GM21381 (cell line): ENCODE measurements around the gene S100Z.
"Not testable (repeated sequence)": the region's sequence is repeated elsewhere in the genome, so short reads cannot be mapped to it uniquely, and the experiment has no call there.

Experiments
- ATAC-seq: cut with Tn5 transposase; IDR thresholded peaks from one replicate; pipeline ENCODE4 v1.9.1; 2021; ENCODE audit warnings: mild to moderate bottlenecking, moderate library complexity; ENCODE audit not compliant: unreplicated experiment

S100Z gene

DNA sequence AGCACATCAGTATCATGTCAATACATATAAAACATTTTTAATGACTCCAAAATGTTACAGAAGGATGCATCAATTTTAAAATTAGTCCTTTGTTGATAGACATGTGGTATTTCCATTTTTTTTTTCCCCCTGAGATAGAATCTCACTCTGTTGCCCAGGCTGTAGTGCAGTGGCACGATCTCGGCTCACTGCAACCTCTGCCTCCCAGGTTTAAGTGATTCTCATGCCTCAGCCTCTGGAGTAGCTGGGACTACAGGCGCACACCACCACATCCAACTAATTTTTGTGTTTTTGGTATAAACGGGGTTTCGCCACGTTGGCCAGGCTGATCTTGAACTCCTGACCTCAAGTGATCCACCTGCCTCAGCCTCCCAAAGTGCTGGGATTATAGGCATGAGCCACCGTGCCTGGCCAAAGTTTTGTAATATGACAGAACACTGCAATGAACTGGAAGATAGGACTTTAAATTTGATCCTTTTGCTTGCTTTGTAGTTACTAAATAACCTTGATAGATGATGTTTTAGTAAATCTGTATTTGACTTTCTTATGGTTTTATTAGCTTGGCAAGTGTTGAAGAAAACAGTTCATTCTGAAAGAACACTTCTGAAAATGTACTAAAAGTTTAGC, 27.6 kb upstream of the S100Z start:
- ATAC-seq: not testable (repeated sequence)

DNA sequence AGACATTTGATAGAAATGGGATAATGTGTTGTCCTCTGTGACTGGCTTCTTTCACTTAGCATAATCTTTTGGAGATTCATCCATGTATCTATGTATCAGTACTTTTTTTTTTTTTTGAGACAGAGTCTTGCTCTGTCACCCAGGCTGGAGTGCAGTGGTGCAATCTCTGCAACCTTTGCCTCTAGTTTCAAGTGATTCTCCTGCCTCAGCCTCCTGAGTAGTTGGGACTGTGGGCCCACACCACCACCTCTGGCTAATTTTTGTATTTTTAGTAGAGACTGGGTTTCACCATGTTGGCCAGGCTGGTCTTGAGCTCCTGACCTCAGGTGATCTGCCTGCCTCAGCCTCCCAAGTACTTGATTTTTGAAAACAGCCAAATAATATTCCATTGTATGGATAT, 23.4 kb upstream of the S100Z start:
- not testable (repeated sequence) for ATAC-seq

- no peak for ATAC-seq
Observed at GRCh38 chr5:76831110-76831452, 18.7 kb upstream of the S100Z start.

DNA sequence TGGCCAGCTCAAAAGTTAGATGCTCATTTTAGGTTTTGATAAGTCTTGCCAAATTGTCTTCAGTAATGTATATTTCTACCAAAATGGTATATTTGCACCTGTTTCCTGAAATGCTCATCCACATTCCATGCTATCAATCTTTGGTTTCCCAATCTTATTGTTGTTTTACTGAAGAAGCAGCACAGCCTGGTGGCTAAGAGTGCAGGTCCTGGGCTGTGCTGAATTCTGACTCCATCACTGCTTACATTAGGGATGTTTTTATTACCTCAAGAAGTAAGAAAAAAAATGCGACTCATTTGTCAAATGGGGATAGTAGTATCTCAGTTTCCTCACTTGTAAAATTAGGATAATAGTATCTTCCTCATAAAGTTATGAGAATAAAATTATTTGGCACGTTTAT, 13.6 kb upstream of the S100Z start:
- ATAC-seq: no peak

GRCh38 chr5:76836585-76836984, 13.2 kb upstream of the S100Z start:
- ATAC-seq: no peak

DNA sequence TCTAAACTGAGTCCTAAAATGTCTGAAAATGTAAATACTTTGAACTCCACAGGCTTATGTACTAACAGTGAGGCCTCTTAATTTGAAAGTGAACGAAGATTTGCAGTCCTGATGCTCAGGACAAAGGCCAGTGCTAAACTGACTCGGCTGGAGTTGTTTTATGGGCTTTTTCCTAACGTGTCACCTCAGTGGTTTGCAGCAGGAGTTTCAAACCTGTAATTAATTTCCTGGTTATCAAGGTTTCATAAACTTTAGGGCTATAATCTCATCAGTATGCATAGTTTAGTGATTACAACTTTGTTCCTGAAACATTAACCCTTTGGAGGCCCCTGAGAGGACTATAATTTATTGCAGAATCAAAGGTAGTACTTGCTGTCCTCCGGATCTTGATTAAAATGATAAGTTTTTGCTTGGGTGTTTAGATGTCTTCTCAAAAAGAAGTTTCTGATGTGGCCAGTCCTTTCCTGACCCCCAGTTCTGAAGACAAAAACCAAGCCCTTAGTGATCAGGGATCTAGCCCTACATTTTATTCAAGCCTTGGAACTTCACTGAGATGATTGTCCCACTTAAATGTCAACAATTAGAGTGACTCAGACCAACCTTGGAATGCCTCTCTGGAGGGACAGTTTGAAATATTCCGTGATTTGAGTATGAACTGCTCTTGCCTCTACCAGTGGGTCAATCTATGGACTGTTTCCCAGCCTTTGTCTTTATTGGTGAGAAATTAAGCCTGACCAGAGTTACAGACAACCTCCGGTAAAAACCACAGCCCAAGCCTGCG, 11.1 kb upstream of the S100Z start:
- ATAC-seq: no peak

- ATAC-seq: no peak
Observed at GRCh38 chr5:76841361-76841760, 8.5 kb upstream of the S100Z start.

DNA sequence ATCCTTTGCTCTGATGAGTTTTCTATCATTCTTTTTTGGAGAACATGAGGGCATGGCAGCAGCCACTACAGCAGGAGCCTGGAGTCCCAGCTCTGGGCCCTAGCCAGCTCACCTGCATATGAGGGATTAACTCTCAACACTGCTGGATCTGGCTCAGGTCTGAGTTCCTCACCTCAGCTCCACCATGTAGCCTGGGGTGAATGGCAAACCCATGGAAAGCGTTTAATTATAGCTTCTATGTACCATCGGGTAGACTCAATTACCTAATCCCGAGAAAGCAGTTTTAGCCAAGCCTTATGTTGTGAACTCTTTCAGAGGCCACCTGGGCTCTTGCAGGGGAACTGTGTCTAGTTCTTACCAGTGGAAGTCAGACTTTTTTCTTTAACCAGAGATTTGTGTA, 3.9 kb upstream of the S100Z start:
- ATAC-seq: no peak

DNA sequence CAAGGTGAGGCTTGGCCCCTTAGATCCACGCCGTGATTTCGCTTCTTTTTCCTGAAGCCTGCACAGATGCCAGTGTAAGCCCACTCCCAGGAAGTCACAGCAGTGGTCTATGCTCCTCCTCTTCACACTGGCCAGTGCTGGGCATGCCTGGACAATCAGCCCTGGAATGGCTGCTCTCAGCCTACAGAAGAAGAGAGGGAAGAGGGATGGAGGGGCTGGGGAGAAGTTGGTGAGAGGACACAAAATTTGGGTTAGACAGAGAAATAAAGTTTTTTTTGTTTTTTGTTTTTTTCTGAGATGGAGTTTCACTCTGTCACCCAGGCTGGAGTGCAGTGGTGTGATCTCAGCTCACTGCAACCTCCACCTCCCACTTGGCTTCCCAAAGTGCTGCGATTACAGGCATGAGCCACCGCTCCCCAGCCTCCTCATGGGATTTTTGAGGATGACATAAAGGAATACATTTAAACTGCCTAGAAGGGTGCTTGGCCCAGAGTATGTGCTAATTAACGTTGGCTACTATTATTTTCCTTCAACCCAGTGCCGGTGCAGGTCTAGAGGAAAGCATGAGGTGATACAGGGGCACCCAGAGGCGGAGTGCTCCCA, 830 bp downstream of the S100Z start:
- no peak for ATAC-seq

DNA sequence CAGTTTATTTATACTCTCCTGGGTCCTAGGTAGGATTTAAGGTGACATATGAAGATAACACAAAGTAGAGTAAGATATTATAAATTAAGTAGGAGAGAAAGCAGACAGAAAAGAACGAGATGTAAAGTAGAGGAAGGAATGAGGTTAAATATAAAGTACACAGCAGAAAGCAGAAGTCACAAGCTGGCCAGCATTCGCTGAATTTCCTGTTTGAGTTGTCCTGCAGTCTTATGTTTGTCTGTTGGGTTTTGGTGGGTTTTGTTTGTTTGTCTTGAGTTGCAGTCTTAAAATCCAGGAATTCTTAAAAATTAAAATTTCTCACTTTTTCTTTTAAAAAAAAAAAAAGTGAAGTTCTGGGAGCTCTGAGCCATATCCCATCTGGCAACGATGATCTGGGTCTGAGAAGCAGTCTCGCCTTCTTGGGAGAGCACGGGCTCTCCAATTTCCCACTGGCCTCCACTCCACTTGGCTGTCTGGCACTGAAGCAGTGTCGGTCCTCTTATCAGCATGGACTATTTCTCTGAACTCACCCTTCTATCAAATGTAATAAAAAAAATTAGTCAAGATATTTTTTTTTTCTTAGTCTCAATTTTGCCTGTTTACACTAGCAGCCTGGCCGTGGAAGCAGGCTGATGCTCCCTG, 2.0 kb downstream of the S100Z start:
- no peak for ATAC-seq

DNA sequence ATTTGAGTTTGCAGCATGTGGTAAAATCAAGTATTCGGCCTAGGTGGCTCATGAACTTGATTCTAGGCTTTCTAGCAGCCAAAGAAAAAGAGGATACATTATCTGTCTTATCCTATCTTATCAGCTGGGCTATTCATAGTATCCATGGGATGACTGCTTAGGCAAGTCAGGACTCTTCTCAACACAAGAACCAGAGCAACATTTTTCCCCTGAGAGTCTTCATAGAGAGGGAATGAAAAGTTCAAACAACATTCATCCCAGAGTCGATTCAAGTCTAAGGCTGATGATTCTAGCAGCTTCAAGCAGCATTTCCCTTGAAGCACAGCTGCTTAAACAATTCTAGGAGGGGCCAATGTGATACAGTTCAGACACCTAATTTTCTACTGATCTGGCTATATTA, 3.0 kb downstream of the S100Z start:
- no peak for ATAC-seq

- ATAC-seq: not testable (repeated sequence)
Observed at GRCh38 chr5:76853741-76854140, 3.9 kb downstream of the S100Z start.

DNA sequence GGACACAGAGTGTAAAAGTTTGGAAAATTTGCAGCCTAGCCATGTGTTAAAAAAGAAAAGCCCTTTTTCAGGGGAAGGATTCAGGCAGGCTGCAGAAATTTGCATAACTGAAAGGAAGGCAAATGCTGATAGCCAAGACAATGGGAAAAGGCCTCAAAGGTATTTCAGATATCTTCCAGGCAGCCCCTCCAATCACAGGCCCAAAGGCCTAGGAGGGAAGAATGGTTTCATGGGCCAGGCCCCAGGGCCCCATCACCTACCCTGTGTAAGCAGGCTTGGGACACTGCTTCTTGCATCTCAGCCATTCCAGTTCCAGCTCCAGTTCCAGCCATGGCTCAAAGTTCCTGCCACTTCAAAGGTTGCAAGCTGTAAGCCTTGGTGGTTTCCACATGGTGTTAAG, 4.8 kb downstream of the S100Z start:
- ATAC-seq: no peak

DNA sequence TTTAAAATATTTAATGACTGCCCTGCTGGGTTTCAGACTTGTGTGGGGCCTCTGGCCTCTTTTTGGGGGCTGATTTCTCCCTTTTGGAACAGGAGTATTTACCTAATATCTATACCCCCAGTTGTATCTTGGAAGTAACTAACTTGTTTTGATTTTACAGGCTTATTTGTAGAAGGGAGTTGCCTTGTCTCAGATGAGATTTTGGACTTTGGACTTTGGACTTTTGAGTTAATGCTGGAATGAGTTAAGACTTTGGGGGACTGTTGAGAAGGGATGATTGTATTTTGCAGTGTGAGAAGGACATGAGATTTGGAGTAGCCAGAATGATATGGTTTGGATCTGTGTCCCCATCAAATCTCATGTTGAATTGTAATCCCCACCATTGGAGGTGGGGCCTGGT, 5.7 kb downstream of the S100Z start:
- not testable (repeated sequence) for ATAC-seq

DNA sequence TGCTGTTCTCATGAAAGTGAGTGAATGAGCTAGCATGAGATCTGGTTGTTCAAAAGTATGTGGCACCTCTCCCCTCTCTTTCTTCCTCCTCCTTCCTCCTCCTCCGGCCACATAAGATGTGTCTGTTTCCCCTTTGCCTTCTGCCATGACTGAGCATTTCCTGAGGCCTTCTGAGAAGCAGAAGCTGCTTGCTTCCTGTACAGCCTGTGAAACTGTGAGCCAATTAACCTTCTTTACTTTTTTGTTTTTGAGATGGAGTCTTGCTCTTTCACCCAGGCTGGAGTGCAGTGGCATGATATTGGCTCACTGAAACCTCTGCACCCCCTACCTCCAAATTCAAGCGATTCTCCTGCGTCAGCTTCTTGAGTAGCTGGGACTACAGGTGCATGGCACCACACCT, 6.1 kb downstream of the S100Z start:
- ATAC-seq: no peak

DNA sequence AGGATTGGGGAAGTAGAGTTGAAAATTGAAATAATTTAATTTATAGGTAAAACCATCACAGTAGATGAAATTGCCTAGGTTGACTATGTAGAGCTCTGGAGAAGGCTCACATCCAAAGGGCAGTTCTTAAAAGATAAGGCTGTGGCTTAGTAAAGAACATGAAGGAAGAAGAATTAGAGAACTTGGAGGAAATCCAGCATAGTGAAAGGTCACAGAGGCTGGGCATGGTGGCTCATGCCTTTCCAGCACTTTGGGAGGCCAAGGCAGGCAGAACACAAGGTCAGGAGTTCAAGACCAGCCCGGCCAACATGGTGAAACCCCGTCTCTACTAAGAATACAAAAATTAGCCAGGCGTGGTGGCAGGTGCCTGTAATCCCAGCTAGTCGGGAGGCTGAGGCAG, 7.0 kb downstream of the S100Z start:
- not testable (repeated sequence) for ATAC-seq

- ATAC-seq: no peak
Observed at GRCh38 chr5:76859591-76860247, 9.9 kb downstream of the S100Z start.

DNA sequence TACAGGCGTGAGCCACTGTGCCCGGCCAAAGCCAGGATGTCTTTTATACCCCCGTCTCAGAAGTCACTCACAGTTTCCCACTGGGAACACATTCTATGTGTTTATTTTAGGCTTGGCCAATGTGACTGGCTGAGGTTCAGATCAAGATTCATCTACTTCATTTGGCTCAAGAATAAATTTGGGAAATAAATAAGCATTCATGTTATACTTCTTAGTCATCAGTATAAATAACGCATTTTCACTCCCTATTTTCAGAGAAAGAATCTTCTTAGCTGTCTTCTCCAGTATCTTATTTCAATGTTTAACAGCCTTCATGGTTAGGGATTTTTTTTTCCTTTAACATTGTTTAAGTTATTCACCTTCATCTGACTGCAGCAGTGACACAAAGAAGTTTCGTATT, 11.8 kb downstream of the S100Z start:
- no peak for ATAC-seq

GRCh38 chr5:76863001-76863400, 13.2 kb downstream of the S100Z start:
- no peak for ATAC-seq

DNA sequence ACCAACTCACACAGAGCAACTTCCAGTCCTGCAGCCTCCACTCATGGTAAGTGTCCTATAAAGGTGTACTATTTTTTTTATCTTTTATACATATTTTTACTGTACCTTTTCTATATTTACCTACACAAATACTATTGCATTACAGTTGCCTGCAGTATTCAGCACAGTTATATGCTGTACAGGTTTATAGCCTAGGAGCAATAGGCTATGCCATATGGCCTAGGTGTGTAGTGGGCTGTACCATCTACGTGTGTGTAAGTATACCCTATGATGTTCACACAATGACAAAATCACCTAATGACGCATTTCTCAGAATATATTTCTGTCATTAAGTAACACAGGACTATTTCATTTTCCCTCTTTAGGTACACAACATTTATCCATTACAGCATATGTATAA, 16.7 kb downstream of the S100Z start:
- ATAC-seq: no peak

DNA sequence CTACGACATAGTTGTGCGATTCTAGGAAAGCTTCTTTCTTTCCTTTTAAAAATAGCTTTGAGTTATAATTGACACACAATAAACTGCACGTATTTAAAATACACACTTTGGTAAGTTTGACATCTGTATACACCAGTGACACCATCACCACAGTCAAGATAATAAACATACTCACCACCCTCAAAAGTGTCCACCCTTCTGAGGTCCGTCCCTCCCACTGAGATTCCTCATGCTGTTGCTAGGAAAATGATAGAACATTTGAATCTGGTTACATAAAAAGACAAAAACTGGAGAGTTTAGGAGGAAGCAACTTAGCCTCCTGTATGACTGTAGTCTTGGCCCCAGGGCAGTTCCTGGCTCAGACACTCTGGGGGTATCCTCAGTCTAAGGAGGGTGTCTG, 17.2 kb downstream of the S100Z start:
- no peak for ATAC-seq
